GM12892 (cell line): ENCODE measurements around the gene ATP7A.

Experiments
- POLR2A ChIP-seq: IDR thresholded peaks from 2 replicates; pipeline ENCODE4 v1.6.1; 2011; ENCODE audit warnings: low read depth, low read length, control low read depth
- POLR2AphosphoS5 ChIP-seq: IDR thresholded peaks from 2 replicates; pipeline ENCODE4 v1.6.1; 2011; ENCODE audit warnings: low read depth, low read length, control low read depth

DNA sequence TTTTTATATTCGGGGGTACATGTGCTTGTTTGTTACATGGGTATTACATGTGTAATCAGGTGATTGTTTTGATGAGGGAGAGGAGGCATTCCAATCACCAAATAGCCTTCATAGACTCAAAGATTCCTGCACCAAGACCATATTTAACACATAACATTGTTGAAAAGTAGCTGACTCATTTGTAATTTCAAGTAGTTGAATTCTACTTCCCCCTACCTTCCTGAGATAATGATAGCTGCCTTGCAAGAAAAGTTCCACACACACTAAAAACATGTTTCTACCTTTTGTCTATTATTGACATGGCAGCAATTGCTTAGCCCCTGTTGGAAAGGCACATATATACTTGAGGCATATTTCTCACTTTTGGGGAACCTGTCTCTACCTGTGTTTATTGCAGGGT is 42.8 kb downstream of the ATP7A start:
- no peak for TF ChIP-seq POLR2A
- TF ChIP-seq POLR2AphosphoS5, result no peak
